HG02678 (cell line): ENCODE data around the gene SIK1.
"Not testable (repeated sequence)": the region's sequence is repeated elsewhere in the genome, so short reads cannot be mapped to it uniquely, and the experiment has no call there.

Source experiments
- ATAC-seq: cut with Tn5 transposase; IDR thresholded peaks from one replicate; pipeline ENCODE4 v1.9.1; 2021; ENCODE audit warnings: mild to moderate bottlenecking, moderate library complexity; ENCODE audit not compliant: unreplicated experiment

The SIK1 gene

DNA sequence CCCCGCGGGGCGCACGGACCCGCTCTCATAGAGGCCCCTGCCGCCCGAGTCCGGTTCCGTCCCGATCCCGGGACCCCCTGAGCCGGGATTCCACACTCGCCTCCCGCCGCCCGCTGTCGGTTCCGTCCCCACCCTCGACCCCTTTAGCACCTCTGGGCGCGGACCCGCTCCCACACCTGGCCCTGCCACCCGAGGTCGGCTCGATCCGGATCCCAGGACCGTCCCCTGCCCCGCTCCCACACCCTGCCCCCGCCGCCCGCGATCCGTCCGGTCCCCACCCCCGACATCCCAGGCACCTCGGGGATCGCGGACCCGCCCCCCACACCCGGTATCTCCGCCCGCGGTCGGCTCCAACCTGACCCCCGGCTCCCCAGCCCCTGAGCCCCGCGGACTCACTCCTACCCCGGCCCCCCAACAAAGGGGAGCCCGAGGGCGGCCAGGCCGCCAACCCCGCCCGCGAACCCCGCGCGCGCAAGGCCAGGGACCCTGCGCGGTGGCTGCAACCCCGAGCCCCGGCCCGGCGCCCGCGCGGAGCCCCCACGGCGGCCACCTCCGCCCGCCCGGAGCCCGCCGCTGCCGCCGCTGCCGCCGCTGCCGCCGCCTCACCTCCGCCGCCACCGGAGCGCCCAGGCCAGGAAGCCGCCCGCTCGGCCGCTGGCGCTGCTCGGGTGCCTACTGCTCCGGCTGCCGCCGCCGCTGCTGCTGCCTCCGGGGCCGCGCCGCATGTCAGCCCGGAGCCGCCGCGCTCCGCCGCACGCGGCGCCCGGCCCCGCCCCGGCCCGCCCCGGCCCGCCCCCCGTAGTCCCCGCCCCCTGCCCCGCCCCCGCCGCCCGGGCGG lies at the start of gene SIK1:
SIK1 (minus strand) TSS at position 728 of the 838 bp plus-strand sequence. CDS start 953 bp downstream, outside the sequence.
- ATAC-seq: peak; percentile 14

DNA sequence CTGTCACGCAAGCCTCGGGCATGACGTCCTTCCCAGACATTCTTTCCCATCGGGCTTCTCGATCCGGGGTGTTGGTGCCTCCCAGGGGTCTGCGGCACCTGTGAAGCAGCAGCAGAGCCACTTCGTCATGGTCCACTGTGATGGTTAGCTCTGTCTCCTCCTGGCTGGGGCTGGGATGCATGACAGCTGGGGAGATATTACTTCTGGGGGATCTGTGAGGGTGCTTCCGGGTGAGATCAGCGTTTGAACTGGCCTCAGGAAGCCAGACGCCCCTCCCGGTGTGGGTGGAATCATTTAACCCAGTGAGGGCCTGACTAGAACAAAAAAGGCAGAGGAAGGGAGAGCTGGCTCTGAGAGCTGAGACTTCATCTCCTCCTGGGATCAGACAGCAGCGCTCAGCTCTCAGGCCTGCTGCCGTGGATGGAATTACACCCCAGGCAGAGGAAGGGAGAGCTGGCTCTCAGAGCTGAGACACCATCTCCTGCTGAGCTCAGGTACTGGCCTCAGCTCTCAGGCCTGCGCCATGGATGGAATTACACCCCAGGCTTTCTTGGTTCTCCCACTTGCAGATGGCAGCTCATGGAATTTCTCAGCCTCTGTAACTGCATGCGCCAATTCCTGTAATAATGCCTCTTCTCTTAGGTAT lies 44.8 kb upstream of the SIK1 start:
- not testable (repeated sequence) for ATAC-seq

DNA sequence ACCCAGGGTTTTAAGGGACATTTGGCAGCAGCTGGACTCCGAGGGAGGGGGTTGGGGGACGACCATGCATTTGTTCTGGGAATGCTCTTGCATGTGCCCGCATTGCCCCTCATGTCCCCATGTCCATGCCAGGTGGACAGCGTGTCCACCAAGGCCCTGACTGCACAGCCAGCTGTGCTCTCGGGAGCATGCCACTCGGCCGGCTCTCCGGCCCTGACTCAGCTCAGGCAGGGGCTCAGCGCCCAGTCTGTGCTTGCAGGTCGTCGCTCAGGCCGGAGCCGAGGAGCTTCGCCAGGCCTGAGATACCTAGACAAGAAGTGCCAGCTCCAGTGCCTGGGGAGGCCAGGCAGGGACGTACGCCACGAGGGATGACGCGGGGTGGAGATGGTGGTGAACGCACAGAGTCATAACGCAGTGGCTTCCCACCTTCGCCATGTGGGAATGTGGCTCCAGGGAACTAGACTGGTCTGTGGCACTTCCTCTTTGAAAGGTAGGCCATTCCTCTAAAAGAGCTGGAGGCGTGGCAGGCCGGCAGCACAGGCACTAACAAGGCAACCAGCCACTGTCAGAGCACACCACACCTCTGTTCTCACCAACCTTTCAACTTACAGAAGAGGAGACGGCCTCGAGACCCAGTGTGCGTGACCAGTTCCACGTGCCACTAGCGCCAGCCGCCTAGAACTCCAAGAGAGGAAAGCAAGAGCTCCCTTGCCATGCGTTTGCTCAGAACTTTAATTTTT lies 43.0 kb upstream of the SIK1 start:
- not testable (repeated sequence) for ATAC-seq

DNA sequence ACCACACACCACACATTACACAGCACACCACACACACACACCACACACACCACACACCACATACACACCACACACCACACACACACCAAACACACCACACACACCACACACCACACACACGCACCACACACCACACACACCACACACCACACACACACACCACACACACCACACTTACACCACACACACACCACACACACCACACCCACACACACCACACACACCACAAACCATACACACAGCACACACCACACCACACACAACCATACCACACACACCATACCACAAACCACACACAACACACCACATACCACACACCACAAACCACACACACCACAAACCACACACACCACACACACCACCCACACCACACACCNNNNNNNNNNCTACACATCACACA lies 40.9 kb upstream of the SIK1 start:
- no peak for ATAC-seq

DNA sequence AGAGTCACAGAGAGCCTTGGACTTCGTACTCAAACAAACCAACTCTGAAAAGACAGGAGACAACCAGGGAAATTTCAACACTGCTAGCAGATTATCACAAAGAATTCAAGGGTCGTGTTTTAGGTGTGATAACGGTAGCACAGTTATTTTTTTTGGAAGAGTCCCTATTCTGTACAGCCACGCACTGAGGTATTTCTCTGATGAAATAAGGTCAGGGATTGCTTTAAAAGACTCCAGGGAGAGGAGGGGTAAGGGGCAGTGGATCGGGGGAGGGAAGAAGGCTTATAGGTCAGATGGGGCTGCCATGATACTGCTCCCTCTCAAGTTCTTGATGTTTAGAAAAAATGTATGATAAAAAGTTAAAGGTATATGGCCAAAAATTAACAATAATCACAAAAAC lies 38.2 kb upstream of the SIK1 start:
- not testable (repeated sequence) for ATAC-seq

DNA sequence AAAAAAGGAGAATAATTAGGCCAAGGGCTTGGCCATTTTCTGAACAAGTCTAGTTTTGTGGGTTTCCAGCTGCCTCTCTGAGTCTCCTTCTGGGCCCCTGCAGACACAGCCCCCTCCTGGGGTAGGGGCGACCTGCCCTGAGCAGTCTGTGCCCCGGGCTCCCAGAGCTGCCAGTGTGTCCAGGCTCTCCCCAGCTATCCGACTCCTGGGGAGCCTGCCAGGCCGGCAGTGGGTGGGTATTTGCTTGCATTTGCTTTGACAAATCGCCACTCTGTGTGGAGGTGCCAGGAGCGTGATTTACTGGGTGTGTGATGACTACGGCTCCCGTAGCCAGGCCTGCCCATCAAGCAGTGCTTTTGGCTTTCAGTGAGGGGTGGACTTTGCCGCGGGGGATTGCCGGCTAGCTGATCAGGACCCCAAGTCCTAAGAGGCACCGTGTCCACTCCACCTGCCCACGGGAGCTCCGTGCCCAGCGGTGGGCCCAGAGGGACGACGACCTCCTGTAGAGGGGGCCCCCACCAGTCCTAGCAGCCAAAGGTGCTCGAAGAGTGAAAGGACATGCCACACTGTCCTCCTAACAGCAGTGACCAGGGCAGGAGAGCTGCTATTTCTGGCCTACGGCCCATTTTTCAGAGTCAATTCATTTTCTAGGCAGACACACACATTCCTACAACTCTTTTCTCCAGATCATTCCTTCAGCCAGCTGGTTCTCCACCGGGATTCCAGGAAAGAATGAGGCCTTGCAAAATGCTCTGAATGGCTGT lies 36.7 kb upstream of the SIK1 start:
- ATAC-seq: not testable (repeated sequence)

DNA sequence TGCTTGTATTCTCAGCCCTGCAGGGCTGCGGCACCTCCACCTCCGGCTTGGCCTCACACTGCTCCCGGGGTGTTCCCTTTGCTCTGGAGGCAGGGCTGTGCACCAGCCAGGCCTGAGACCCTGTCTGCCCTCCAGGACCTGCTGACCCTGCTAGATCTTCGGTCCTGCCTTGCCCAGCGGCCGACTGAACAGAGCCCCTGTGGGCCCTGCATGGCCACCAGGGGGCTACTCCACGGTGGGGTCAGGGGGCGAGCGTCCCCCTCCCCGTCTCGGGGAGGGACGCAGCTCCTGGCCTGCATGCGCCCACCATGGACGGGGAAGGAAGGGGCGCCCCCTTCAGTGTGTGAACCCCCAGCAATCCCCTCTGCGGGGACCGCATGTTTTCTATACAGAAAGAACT lies 36.0 kb upstream of the SIK1 start:
- not testable (repeated sequence) for ATAC-seq

DNA sequence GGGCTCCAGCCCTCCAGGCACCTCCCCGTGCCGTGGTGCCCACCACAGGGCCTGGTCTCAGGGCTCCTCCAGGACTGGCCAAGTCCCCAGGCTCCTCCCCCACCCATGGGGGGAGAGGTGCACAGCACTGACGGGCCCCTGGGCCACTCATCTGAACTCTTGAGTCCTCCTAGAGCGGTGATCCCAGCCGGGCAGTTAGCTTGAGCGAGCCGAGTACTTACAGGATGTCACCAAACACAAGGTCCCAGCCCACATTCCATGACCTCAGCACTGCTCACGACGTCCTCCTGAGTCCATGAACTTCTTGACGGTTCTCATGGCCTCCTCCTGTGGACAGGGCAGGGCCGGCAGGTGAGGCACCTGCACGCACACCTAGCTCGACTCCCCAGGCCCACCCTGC lies 33.5 kb upstream of the SIK1 start:
- ATAC-seq: not testable (repeated sequence)

DNA sequence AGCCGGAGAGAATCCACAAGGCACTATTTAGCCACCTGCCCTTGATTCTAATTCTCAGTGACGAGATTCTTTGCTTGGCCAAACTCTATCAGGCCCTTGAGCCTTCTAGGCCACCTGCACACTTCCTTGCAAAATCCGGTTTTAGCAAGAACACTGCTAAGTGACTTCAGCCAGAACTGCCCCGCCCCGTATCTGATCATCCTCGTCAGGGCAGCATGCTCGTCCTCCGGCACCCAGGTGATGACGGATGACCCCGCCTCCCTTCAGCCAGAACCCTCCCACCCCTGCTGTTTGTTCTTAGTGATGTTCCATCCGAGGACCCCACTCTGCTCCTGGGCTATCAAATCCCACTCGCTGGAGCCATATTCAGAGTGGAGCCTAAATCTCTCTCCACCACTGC lies 32.1 kb upstream of the SIK1 start:
- not testable (repeated sequence) for ATAC-seq

DNA sequence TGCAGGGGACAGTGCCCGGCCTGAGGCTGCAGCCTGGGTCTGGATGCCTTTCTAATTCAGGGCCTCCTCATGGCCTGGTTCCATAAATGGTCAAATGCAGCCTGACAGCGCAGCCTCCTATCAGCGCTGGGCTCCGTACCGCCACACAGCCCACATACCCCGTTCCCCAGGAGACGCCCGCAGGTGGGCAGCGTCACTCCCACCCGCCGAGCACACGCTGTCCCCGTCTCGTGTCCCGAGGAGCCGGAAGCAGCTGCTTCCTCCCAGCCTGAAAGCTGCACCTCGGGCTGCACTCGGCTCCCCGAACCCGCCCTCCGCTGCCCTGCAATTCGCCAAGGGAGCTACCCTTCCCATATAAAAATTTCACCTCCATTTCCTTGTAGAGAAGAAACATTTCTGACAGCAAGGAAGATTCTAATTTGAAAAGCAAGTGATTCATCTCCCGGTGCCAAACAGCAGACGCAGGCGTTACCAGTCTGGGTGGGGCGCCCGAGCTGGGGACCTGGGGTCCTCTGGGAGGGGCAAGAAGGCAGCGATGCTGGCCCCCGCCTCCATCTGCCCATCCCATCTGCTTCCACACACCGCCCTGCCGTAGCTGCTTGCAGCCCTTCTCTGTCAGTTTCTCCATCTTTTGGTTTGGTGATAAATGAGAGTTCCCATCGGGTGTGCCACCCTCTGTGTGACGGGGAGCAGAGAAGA lies 29.8 kb upstream of the SIK1 start:
- ATAC-seq: not testable (repeated sequence)

DNA sequence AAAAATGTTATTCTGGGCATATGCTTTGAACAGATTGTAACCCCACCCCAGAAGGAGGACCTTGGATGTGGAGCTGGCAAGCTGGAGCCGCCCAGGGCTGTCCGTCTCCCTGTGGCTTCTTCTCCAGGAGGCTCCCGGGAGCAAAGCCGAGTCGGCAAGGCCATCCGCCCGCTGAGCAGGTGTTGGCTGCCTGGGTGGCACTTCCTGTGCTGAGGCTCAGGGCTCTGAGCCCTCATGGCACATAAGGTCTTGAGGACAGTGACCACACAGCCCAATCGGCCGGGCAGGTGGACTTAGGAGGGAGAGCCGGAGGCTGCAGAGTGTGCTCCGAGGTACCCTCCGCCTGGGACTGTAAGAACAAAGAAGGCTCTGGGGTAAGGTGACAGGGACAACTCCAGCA lies 28.8 kb upstream of the SIK1 start:
- not testable (repeated sequence) for ATAC-seq

DNA sequence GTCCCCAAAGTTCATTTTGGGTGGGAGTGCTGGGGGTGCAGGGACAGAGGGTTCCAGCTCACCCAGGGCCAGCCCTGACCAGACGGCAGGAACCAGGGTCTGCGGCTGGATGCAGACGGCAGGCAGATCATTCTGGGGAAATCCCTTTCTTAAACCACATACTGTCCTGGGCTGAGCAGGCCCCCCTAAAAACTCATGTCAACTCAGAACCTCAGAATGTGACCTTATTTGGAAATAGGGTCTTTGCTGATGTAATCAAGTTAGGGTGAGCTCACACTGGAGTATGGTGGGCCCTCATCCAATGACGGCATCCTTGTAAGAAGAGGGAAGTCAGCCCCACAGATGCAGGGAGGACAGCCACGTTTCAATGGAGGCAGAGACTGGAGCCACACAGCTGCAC lies 27.2 kb upstream of the SIK1 start:
- ATAC-seq: not testable (repeated sequence)

DNA sequence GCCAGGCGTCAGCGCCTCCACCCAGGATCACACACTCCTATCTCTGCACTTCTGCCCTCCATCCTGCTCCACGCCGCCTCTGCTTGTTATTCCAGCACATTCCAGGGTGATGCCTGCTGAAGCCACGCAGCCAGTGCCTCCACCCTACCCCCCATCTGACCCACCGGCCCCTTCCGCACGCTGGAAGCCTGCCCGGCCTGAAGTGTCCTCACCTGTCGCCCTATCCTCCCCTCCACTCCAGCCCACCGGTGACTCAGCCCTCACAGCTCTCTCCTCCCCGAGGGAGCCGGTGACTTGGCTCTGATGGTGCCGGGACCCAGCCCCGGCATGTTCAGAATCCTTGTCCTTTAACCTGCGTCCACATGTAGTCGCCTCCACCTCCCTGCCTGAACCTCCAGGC lies 24.9 kb upstream of the SIK1 start:
- ATAC-seq: not testable (repeated sequence)

DNA sequence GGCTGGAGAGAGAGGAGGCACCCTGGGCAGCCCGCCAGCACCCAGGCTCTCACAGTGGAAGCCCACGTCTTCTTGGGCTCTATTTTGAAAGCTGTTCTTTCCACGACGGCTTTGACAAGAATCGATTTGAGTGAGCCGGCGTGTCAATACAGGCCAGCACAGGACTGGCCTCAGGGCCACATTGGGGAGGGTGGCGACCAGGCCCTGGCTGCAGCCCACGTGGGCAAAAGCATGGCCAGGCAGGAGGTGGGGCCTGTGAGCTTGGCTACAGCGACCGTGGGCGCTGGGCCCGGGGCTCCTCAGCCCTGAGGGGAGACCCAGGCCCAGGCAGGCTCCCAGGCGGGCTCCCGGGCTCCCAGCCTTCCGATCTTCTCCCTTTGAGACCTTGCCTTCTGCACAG lies 23.4 kb upstream of the SIK1 start:
- ATAC-seq: not testable (repeated sequence)

DNA sequence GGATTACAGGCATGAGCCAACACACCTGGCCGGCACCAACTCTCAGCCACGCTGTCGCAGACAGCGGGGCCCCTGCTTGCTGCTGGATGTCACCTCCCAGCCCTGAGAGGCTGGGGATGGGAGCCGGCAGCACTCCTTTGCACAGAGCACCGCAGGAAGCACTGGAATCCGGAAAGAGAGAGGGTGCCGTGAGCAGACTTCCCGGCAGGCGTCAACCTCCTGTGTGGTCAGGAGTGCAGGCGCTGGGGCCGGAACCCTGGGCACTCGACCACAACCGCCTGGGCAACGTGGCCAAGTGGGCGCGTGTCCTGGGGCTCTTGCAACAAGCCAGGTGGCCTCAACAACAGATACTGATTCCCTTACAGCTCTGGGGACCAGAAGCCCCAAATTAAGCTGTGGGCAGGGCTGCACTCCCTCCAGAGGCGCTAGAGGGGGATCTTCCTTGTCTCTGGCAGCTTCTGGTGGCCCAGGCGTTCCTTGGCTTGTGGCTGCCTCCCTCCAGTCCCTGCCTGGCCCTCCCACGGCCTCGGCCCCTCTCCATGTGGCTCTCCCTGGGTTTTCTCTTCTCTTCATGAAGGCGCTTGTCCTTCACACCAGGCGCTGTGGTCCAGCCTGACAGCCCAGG lies 20.5 kb upstream of the SIK1 start:
- not testable (repeated sequence) for ATAC-seq

DNA sequence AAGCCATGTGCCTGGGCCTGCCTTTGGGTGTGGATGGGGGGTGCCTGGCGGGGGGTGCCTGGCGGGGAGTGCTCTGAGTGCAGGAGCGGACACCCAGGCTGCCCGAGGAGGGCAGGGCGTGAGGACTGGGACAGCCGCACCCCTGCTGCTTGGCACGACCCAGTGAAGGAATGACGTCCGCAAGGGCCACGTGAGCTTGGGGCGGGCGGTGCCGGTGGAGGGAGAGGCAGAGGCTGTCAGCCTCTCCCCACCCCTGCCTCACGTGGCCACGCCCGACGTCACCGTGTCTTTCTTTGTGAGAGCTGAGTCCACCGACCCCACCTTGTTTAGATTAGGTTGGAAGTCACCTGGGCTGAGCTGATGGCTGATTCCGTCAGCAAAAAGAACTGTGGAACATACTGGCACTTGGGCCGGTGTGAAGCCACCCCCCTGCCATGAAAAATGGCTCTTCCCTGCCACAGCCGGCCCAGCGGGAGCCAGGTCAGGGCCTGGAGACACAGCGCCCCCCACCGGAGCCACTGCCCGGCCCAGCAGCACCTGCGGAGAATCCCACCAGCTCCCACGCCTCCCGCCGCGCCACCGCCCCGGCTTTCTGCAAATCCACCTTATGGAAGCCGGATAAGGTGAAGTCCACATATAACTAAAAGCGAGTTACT lies 19.5 kb upstream of the SIK1 start:
- ATAC-seq: not testable (repeated sequence)

DNA sequence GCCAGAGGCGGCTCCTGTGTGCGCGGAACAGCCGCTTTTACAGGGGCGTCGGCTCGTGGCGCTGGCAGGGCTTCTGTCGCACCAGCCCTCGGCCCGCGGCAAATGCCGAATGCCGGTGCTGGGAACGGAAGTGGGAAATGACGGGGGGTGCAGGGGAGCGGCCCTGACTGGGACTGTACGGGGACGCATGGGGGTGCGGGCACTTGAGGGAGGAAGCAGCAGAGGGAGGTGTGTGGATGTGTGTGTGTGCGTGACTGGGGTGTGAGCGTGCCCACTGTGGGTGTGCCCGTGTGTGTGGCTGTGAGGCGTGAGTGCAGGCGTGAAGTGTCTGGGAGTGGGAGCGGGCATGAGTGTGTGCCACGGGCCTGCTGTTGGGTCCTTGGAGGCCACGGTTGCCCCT lies 17.6 kb upstream of the SIK1 start:
- ATAC-seq: not testable (repeated sequence)

DNA sequence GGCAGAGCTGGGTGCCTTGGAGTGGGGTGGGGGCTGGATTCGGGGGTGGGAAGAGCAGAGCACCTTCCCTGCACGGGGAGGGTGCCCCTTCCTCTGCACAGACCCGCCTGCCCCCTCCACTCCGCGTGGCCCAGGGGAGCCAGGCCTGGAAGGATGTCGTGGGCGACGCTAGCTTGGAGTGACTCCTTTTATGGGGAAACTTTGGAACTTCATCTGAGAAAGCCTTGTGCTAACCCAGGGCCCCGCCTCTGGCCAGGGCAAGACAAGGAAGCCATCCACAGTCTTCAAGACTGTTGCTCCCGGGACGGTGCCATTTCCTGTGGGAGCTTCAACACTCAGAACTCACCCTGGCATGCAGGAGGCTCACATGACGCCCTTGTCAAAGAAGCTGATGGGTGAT lies 15.6 kb upstream of the SIK1 start:
- not testable (repeated sequence) for ATAC-seq
